ENCODE measurements around the gene TTC16. TPM values are rescaled to one million over a fixed set of nuclear protein-coding genes. Genes with fewer than 3 reads are reported as not detected.

The TTC16 gene
- total RNA-seq, 2 experiments from 2014 or later: 1.2 to 5.2 TPM

Other genes with a start within 250 kb of the TTC16 start
- 10 to 100 TPM; 22.8 to 26.0 TPM for gene STXBP1, start 103.8 kb upstream of the TTC16 start, total RNA-seq
- gene CFAP157, start 9.1 kb upstream of the TTC16 start, total RNA-seq: not detected
- 10 to 100 TPM; 12.5 to 14.4 TPM for gene PTRH1, start 416 bp upstream of the TTC16 start, total RNA-seq
- 10 to 100 TPM; 24.1 to 26.8 TPM for gene TOR2A, start 19.2 kb downstream of the TTC16 start, total RNA-seq
- 10 to 100 TPM; 75.2 to 87.8 TPM for gene SH2D3C, start 62.6 kb downstream of the TTC16 start, total RNA-seq
- gene CDK9, start 70.0 kb downstream of the TTC16 start, total RNA-seq: 100 to 1,000 TPM; 120 to 128 TPM
- gene FPGS, start 86.8 kb downstream of the TTC16 start, total RNA-seq: 100 to 1,000 TPM; 109 to 117 TPM
- 10 to 100 TPM; 18.4 to 21.3 TPM for gene ENG, start 138.6 kb downstream of the TTC16 start, total RNA-seq
- 10 to 100 TPM; 33.6 to 34.3 TPM for gene AK1, start 161.6 kb downstream of the TTC16 start, total RNA-seq
- gene ST6GALNAC6, start 183.5 kb downstream of the TTC16 start, total RNA-seq: 10 to 100 TPM; 75.7 to 93.5 TPM
- gene ST6GALNAC4, start 201.0 kb downstream of the TTC16 start, total RNA-seq: 10 to 100 TPM; 64.7 to 71.4 TPM
- gene PIP5KL1, start 214.7 kb downstream of the TTC16 start, total RNA-seq: 1 to 10 TPM; 1.8 to 2.6 TPM
- 10 to 100 TPM; 51.4 to 53.5 TPM for gene DPM2, start 221.8 kb downstream of the TTC16 start, total RNA-seq

Data from activated CD8-positive, alpha-beta memory T cell treated with anti-CD3 and anti-CD28 coated beads, Interleukin-2, amount 10 ng/mL, durations not matched to agents 7 days and 5 days (primary cell).